GM19372 (cell line): ENCODE data around the gene CAND1.

Source experiments
- ATAC-seq: cut with Tn5 transposase; IDR thresholded peaks from one replicate; pipeline ENCODE4 v1.9.1; 2021; ENCODE audit warnings: mild to moderate bottlenecking, low read depth, moderate library complexity; ENCODE audit not compliant: unreplicated experiment

Gene CAND1

GRCh38 chr12:67268896-67269632, at the start of gene CAND1:
CAND1 (plus strand) TSS chr12:67269358; CDS start chr12:67269718, 360 bp downstream.
- ATAC-seq, result peak; percentile 65

- ATAC-seq, result no peak
Observed at GRCh38 chr12:67220065-67220464, 49.1 kb upstream of the CAND1 start.

- no peak for ATAC-seq
Observed at GRCh38 chr12:67222302-67222701, 46.9 kb upstream of the CAND1 start.

- no peak for ATAC-seq
Observed at GRCh38 chr12:67223225-67223624, 45.9 kb upstream of the CAND1 start.

- no peak for ATAC-seq
Observed at GRCh38 chr12:67237231-67237630, 31.9 kb upstream of the CAND1 start.

GRCh38 chr12:67239061-67239460, 30.1 kb upstream of the CAND1 start:
- no peak for ATAC-seq

- no peak for ATAC-seq
Observed at GRCh38 chr12:67241482-67241881, 27.7 kb upstream of the CAND1 start.

GRCh38 chr12:67243260-67243659, 25.9 kb upstream of the CAND1 start:
- ATAC-seq, result no peak

GRCh38 chr12:67245571-67245970, 23.6 kb upstream of the CAND1 start:
- no peak for ATAC-seq

GRCh38 chr12:67251012-67251411, 18.1 kb upstream of the CAND1 start:
- ATAC-seq, result no peak

- no peak for ATAC-seq
Observed at GRCh38 chr12:67254372-67255026, 14.7 kb upstream of the CAND1 start.

GRCh38 chr12:67256649-67257048, 12.5 kb upstream of the CAND1 start:
- ATAC-seq, result no peak

GRCh38 chr12:67263471-67263870, 5.7 kb upstream of the CAND1 start:
- no peak for ATAC-seq

- peak; percentile 72 for ATAC-seq
Observed at GRCh38 chr12:67268335-67268895, 743 bp upstream of the CAND1 start.

GRCh38 chr12:67269633-67270573, 745 bp downstream of the CAND1 start:
- peak; percentile 7 for ATAC-seq

- ATAC-seq, result no peak
Observed at GRCh38 chr12:67270622-67271021, 1.5 kb downstream of the CAND1 start.

GRCh38 chr12:67271976-67272375, 2.8 kb downstream of the CAND1 start:
- ATAC-seq, result no peak

- no peak for ATAC-seq
Observed at GRCh38 chr12:67274186-67274585, 5.0 kb downstream of the CAND1 start.

- no peak for ATAC-seq
Observed at GRCh38 chr12:67275380-67275913, 6.3 kb downstream of the CAND1 start.

- ATAC-seq, result no peak
Observed at GRCh38 chr12:67276421-67276820, 7.3 kb downstream of the CAND1 start.
